IMR-90 (cell line): Measurements from ENCODE around the gene DTX3. TPM values are rescaled to one million over a fixed set of nuclear protein-coding genes. Genes with fewer than 3 reads are reported as not detected.

Experiments
- ATAC-seq: fragments of 200-7000 bp; cut with Tn5 transposase; 2 replicates; pipeline ENCODE4 v1.9.1; 2020; ENCODE audit warnings: low read depth, mild to moderate bottlenecking, moderate library complexity
- BruUV-seq: library from RNA; stranded (reverse); fragments of 400-500 nt; replicated peaks from 2 replicates; lab custom pipeline; 2021; lab: Mats Ljungman, UMichigan
- CTCF ChIA-PET: fragments of 300-600 bp; formaldehyde crosslinking; extraction: SDS; loops from one replicate; lab custom pipeline; 2021; ENCODE audit warnings: antibody characterized with exemption; lab: Yijun Ruan, JAX
- POLR2A ChIA-PET: fragments of 300-600 bp; sonication (Branson Sonifier 250); formaldehyde crosslinking; loops from one replicate; lab custom pipeline; 2022; ENCODE audit warnings: antibody characterized with exemption; ENCODE audit not compliant: unreplicated experiment; lab: Charles Lee
- DNase-seq: peaks from one replicate; pipeline ENCODE4 v3.0.0; 2013
- H2AFZ ChIP-seq: replicated peaks from 2 replicates; pipeline ENCODE3; 2013; ENCODE audit warnings: low read length, mild to moderate bottlenecking; ENCODE audit not compliant: poor library complexity
- H2AK5ac ChIP-seq: 2 replicates; pipeline ENCODE4 v1.6.1; 2013; ENCODE audit warnings: low read depth, low read length, inconsistent platforms
- H2AK9ac ChIP-seq: replicated peaks from 2 replicates; pipeline ENCODE3; 2013; ENCODE audit warnings: mild to moderate bottlenecking, low read depth, low read length, moderate library complexity; ENCODE audit not compliant: poor library complexity
- H2BK120ac ChIP-seq: 2 replicates; pipeline ENCODE4 v1.6.1; 2013; ENCODE audit warnings: low read depth, low read length, inconsistent platforms
- H2BK15ac ChIP-seq: 3 replicates; pipeline ENCODE4 v1.6.1; 2013; ENCODE audit warnings: low read depth, low read length, inconsistent platforms
- H2BK20ac ChIP-seq: 2 replicates; pipeline ENCODE4 v1.6.1; 2013; ENCODE audit warnings: low read depth, mild to moderate bottlenecking, inconsistent platforms, low read length, moderate library complexity
- H2BK5ac ChIP-seq: 2 replicates; pipeline ENCODE4 v1.6.1; 2013; ENCODE audit warnings: mild to moderate bottlenecking, low read depth, low read length, inconsistent platforms; ENCODE audit not compliant: poor library complexity, severe bottlenecking
- H3K14ac ChIP-seq: replicated peaks from 2 replicates; pipeline ENCODE4 v1.6.1; 2013; ENCODE audit warnings: low read depth, low read length, inconsistent platforms
- H3K18ac ChIP-seq: 2 replicates; pipeline ENCODE4 v1.6.1; 2013; ENCODE audit warnings: low read depth, low read length, control low read depth
- H3K23ac ChIP-seq: 2 replicates; pipeline ENCODE4 v1.6.1; 2013; ENCODE audit warnings: low read depth, low read length, inconsistent platforms
- H3K27ac ChIP-seq: 2 replicates; pipeline ENCODE4 v1.5.1; 2013; ENCODE audit warnings: mild to moderate bottlenecking, control low read depth, low read length; ENCODE audit not compliant: insufficient read depth
- H3K27me3 ChIP-seq: 2 replicates; pipeline ENCODE4 v1.6.1; 2013; ENCODE audit warnings: low read length; ENCODE audit not compliant: control insufficient read depth, insufficient read depth
- H3K36me3 ChIP-seq: 2 replicates; pipeline ENCODE4 v1.6.1; 2013; ENCODE audit warnings: low read length, mixed read lengths; ENCODE audit not compliant: control insufficient read depth, insufficient read depth
- H3K4ac ChIP-seq: 2 replicates; pipeline ENCODE4 v1.6.1; 2013; ENCODE audit warnings: low read depth, low read length, inconsistent platforms
- H3K4me1 ChIP-seq: 2 replicates; pipeline ENCODE4 v1.6.1; 2013; ENCODE audit warnings: low read length, mixed read lengths; ENCODE audit not compliant: control insufficient read depth, insufficient read depth
- H3K4me2 ChIP-seq: 2 replicates; pipeline ENCODE4 v1.6.1; 2013; ENCODE audit warnings: low read depth, mild to moderate bottlenecking, control low read depth, low read length, moderate library complexity
- H3K4me3 ChIP-seq: 2 replicates; pipeline ENCODE4 v1.5.1; 2013; ENCODE audit warnings: low read depth, mild to moderate bottlenecking, control low read depth, low read length, moderate library complexity; ENCODE audit not compliant: insufficient read depth
- H3K56ac ChIP-seq: 2 replicates; pipeline ENCODE4 v1.6.1; 2013; ENCODE audit warnings: low read length, inconsistent platforms; ENCODE audit not compliant: insufficient read depth; ENCODE audit errors: extremely low read depth
- H3K79me1 ChIP-seq, 2 experiments: 2 replicates each; pipeline ENCODE4 v1.6.1; 2013; ENCODE audit warnings: low read length in 2 of 2, inconsistent platforms in 1 of 2, low read depth in 1 of 2
- H3K9ac ChIP-seq: 2 replicates; pipeline ENCODE4 v1.6.1; 2013; ENCODE audit warnings: low read depth, low read length, control low read depth
- H3K9me1 ChIP-seq: 2 replicates; pipeline ENCODE4 v1.6.1; 2013; ENCODE audit warnings: low read length, inconsistent platforms; ENCODE audit not compliant: insufficient read depth
- H3K9me3 ChIP-seq: 2 replicates; pipeline ENCODE4 v1.6.1; 2013; ENCODE audit warnings: low read length; ENCODE audit not compliant: control insufficient read depth, insufficient read depth
- H4K20me1 ChIP-seq: 2 replicates; pipeline ENCODE4 v1.6.1; 2013; ENCODE audit warnings: low read length, inconsistent platforms; ENCODE audit not compliant: insufficient read depth
- H4K5ac ChIP-seq: 2 replicates; pipeline ENCODE4 v1.6.1; 2013; ENCODE audit warnings: mild to moderate bottlenecking, low read depth, low read length, control low read depth
- H4K8ac ChIP-seq, 2 experiments: 2 replicates each; pipeline ENCODE4 v1.6.1; 2013; ENCODE audit warnings: low read depth in 2 of 2, low read length in 2 of 2, control low read depth in 1 of 2, inconsistent platforms in 1 of 2
- H4K91ac ChIP-seq: 2 replicates; pipeline ENCODE4 v1.6.1; 2013; ENCODE audit warnings: low read depth, low read length, inconsistent platforms; ENCODE audit not compliant: insufficient read depth
- BHLHE40 ChIP-seq: fragments of 150-350 bp; IDR thresholded peaks from 2 replicates; pipeline ENCODE4 v1.6.1; 2016; ENCODE audit warnings: mild to moderate bottlenecking, low read depth, low read length
- CEBPB ChIP-seq: IDR thresholded peaks from 2 replicates; pipeline ENCODE4 v1.6.1; 2012; ENCODE audit warnings: low read depth, low read length, improper control_type of control experiment
- MAZ ChIP-seq: IDR thresholded peaks from 2 replicates; pipeline ENCODE4 v1.6.1; 2012; ENCODE audit warnings: low read depth, mild to moderate bottlenecking, low read length, improper control_type of control experiment, moderate library complexity, borderline replicate concordance
- MXI1 ChIP-seq: IDR thresholded peaks from 2 replicates; pipeline ENCODE4 v1.6.1; 2012; ENCODE audit warnings: low read depth, mild to moderate bottlenecking, low read length, moderate library complexity, borderline replicate concordance
- NFE2L2 ChIP-seq: fragments of 150-350 bp; IDR thresholded peaks from 2 replicates; pipeline ENCODE4 v1.6.1; 2016; ENCODE audit warnings: low read depth, mild to moderate bottlenecking, low read length
- POLR2A ChIP-seq: IDR thresholded peaks from 2 replicates; pipeline ENCODE4 v1.6.1; 2012; ENCODE audit warnings: mild to moderate bottlenecking, low read depth, low read length
- RAD21 ChIP-seq: IDR thresholded peaks from 2 replicates; pipeline ENCODE4 v1.6.1; 2012; ENCODE audit warnings: low read length, improper control_type of control experiment
- RFX5 ChIP-seq: IDR thresholded peaks from 2 replicates; pipeline ENCODE4 v1.8.0; 2012; ENCODE audit warnings: low read depth, mild to moderate bottlenecking, low read length, moderate library complexity
- WGBS, 2 experiments: methylation state at CpG; one replicate each; pipeline versions ENCODE4 v1.1.5 to v1.1.7; 2013; ENCODE audit warnings: missing lambda C conversion rate in 2 of 2; ENCODE audit not compliant: insufficient read length in 1 of 2; ENCODE audit errors: extremely low coverage in 2 of 2; 5-methylcytosine and 5-hydroxymethylcytosine counted together
- dilution Hi-C: fragments of 300-500 bp; cut with HindIII; formaldehyde crosslinking; loops from one replicate; pipeline ENCODE4 v1.14.3; 2018; ENCODE audit warnings: low sequenced_read_pairs; ENCODE audit not compliant: unreplicated experiment
- in situ Hi-C: fragments of 300-500 bp; cut with MboI; formaldehyde crosslinking; loops from 3 replicates; pipeline ENCODE4 v1.14.3; 2019; ENCODE audit warnings: low sequenced_read_pairs, inconsistent platforms, mixed read lengths
- intact Hi-C: fragments of 100-400 bp; cut with micrococcal nuclease; formaldehyde crosslinking; loops from 2 replicates; pipeline ENCODE4 v1.10.0; 2022
- polyA plus RNA-seq, 3 experiments: library from polyadenylated mRNA; depleted of rRNA; stranded (reverse); fragments of >200 nt; gene quantifications; 2 replicates each; pipeline ENCODE4 v1.2.3, GENCODE V29; 2012; ENCODE audit warnings: low replicate concordance in 1 of 3
- total RNA-seq: library from RNA; depleted of rRNA; stranded (reverse); fragments of >200 nt; gene quantifications from 2 replicates; pipeline ENCODE4 v1.2.3, GENCODE V29; 2012
- TF ChIP-seq, protein P1 (sequence below): fragments of 150-350 bp; IDR thresholded peaks from 2 replicates; pipeline ENCODE4 v1.6.1; 2017; ENCODE audit warnings: mild to moderate bottlenecking, antibody characterized with exemption, low read length, low read depth

DTX3 gene
- total and polyA plus RNA-seq, 2 of the 4 experiments (the other 2 are of a cell fraction): 2.9 to 14.6 TPM

- CTCF ChIA-PET: interaction anchor here (0.7 to 0.8 kb wide), 2 partner anchors 9 to 33 kb away, joined by 3 read pairs; partner anchors contain the start of gene B4GALNT1
These were observed 4.2 kb upstream of the DTX3 start for GRCh38 chr12:57600395-57600794.

More at GRCh38 chr12:57600395-57600794, 4.2 kb upstream of the DTX3 start:
- no peak overlapping the region for H3K23ac ChIP-seq
- H3K36me3 ChIP-seq: peaks cover 18% of the 10 kb centered on the region
- H3K4me1 ChIP-seq: peaks cover 9% of the 10 kb centered on the region
- no TSS peak for BruUV-seq
- intact Hi-C loops (no loop called here), dilution Hi-C loops (no loop called here), in situ Hi-C loops (no loop called here)
- H3K27ac ChIP-seq: no peak overlapping the region
- TF ChIP-seq RFX5: no peak
- no peak for TF ChIP-seq CEBPB
- TF ChIP-seq BHLHE40: no peak
- TF ChIP-seq, protein P1, sequence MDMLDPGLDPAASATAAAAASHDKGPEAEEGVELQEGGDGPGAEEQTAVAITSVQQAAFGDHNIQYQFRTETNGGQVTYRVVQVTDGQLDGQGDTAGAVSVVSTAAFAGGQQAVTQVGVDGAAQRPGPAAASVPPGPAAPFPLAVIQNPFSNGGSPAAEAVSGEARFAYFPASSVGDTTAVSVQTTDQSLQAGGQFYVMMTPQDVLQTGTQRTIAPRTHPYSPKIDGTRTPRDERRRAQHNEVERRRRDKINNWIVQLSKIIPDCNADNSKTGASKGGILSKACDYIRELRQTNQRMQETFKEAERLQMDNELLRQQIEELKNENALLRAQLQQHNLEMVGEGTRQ: no peak
- TF ChIP-seq RAD21: no peak
- no peak for TF ChIP-seq NFE2L2
- no peak for TF ChIP-seq POLR2A
- no peak for TF ChIP-seq MXI1
- no peak for TF ChIP-seq MAZ
- no peak overlapping the region for H4K8ac ChIP-seq
- H3K79me1 ChIP-seq: peaks cover 5 to 11% of the 10 kb centered on the region in 2 experiments; a peak in 2 of 4 replicates
- no peak for DNase-seq
- no peak overlapping the region for H2AK5ac ChIP-seq
- peaks cover 10% of the 10 kb centered on the region; the same call in 1 of the 2 replicates for H3K9me1 ChIP-seq
- H2BK5ac ChIP-seq: no peak overlapping the region
- H2BK20ac ChIP-seq: no peak overlapping the region
- no peak overlapping the region for H2AK9ac ChIP-seq
- no peak overlapping the region for H4K5ac ChIP-seq
- no peak overlapping the region for H3K4me3 ChIP-seq
- no peaks in the 10 kb centered on the region for H4K20me1 ChIP-seq
- H3K18ac ChIP-seq: no peak overlapping the region
- no peak overlapping the region for H3K4ac ChIP-seq
- H4K91ac ChIP-seq: no peak overlapping the region
- no peaks in the 10 kb centered on the region for H3K27me3 ChIP-seq
- no peak overlapping the region for H3K14ac ChIP-seq
- H3K4me2 ChIP-seq: no peak overlapping the region
- no peak overlapping the region for H3K9ac ChIP-seq
- no peak overlapping the region for H2AFZ ChIP-seq
- POLR2A ChIA-PET: interaction anchor here (1.1 kb wide), 1 partner anchor 11 kb away, joined by 3 read pairs; the partner anchor contains the start of gene ARHGEF25
- H2BK15ac ChIP-seq: no peak overlapping the region
- WGBS, 2 experiments: no CpG with 5 or more reads among the region's 2 CpGs
- no peaks in the 10 kb centered on the region for H3K9me3 ChIP-seq
- no peak overlapping the region for H2BK120ac ChIP-seq
- ATAC-seq: no peak
- H3K56ac ChIP-seq: no peak overlapping the region
